Upper lobe of right lung (tissue), 1 donor: Measurements from ENCODE around the gene NOL9. TPM values are rescaled to one million over a fixed set of nuclear protein-coding genes. Genes with fewer than 3 reads are reported as not detected.

Experiments
- ATAC-seq: fragments of 200-7000 bp; cut with Tn5 transposase; one replicate; pipeline ENCODE4 v1.9.1; 2020; ENCODE audit warnings: mild to moderate bottlenecking, moderate library complexity
- DNase-seq: peaks from one replicate; pipeline ENCODE4 v3.0.0-alpha.2; 2020
- H3K27ac ChIP-seq: fragments of 200-600 bp; one replicate; pipeline ENCODE4 v1.8.0; 2022
- H3K27me3 ChIP-seq: fragments of 200-600 bp; one replicate; pipeline ENCODE4 v1.8.0; 2022; ENCODE audit warnings: mild to moderate bottlenecking
- H3K36me3 ChIP-seq: fragments of 200-600 bp; one replicate; pipeline ENCODE4 v1.8.0; 2022
- H3K4me1 ChIP-seq: fragments of 200-600 bp; one replicate; pipeline ENCODE4 v1.8.0; 2022
- H3K4me3 ChIP-seq: fragments of 200-600 bp; one replicate; pipeline ENCODE4 v1.8.0; 2022; ENCODE audit warnings: mild to moderate bottlenecking
- H3K9me3 ChIP-seq: fragments of 200-600 bp; one replicate; pipeline ENCODE4 v1.8.0; 2022
- CTCF ChIP-seq: fragments of 200-600 bp; IDR thresholded peaks from one replicate; pipeline ENCODE4 v1.8.0; 2022; ENCODE audit warnings: antibody characterized with exemption
- intact Hi-C: fragments of 100-400 bp; cut with DNase I; formaldehyde crosslinking; loops from one replicate; pipeline ENCODE4 v1.11.0; 2022
- total RNA-seq: library from RNA; stranded (reverse); fragmentation: NEBNext Ultra II Directional; extraction: Animal tissue kit (Norgen Biotek cat#: 25700); gene quantifications from one replicate; pipeline ENCODE4 v1.2.1, GENCODE V29; 2021
- donor health status: DM: no; HTN: yes; CAD: no; lungs with severe emphysema.

NOL9 gene
- total RNA-seq, 1 donor from 2014 or later: 23.6 TPM

GRCh38 chr1:6490181-6491080 lies 63.9 kb downstream of the NOL9 start:
- H3K4me1 ChIP-seq: peaks cover 27% of the 10 kb centered on the region
- peak overlapping the region; percentile 67 for H3K27ac ChIP-seq
- peak overlapping the region; percentile 53 for H3K4me3 ChIP-seq
- DNase-seq (peak; percentile 86), ATAC-seq (peak; percentile 79)
- no peaks in the 10 kb centered on the region for H3K36me3 ChIP-seq
- no peaks in the 10 kb centered on the region for H3K9me3 ChIP-seq
- H3K27me3 ChIP-seq: peaks cover 3% of the 10 kb centered on the region
- TF ChIP-seq CTCF: peak; percentile 24
- intact Hi-C loops: no loop called here

- Histone ChIP-seq H3K4me1 (peaks cover 27% of the 10 kb centered on the region), H3K4me3 (peak overlapping the region; percentile 53), H3K27me3 (peaks cover 9% of the 10 kb centered on the region), H3K27ac (no peak overlapping the region), H3K9me3 (no peaks in the 10 kb centered on the region), H3K36me3 (no peaks in the 10 kb centered on the region)
- peak; percentile 88 for DNase-seq
- peak; percentile 94 for TF ChIP-seq CTCF
- ATAC-seq: peak; percentile 74
- intact Hi-C loops: loop anchor here (10.0 kb wide), 1 partner anchor 155 kb away; no protein-coding TSS in a partner anchor
Measured at GRCh38 chr1:6489799-6490180, 64.5 kb downstream of the NOL9 start.

- no peak overlapping the region for H3K27ac ChIP-seq
- no peak overlapping the region for H3K4me3 ChIP-seq
- intact Hi-C loops: loop anchor here (10.0 kb wide), 1 partner anchor 155 kb away; no protein-coding TSS in a partner anchor
- H3K27me3 ChIP-seq: peaks cover 12% of the 10 kb centered on the region
- no peak for TF ChIP-seq CTCF
- ATAC-seq (no peak), DNase-seq (no peak)
- no peaks in the 10 kb centered on the region for H3K36me3 ChIP-seq
- no peaks in the 10 kb centered on the region for H3K9me3 ChIP-seq
- H3K4me1 ChIP-seq: peaks cover 27% of the 10 kb centered on the region
Measured at GRCh38 chr1:6489383-6489765, 64.9 kb downstream of the NOL9 start.

GRCh38 chr1:6488602-6489382 lies 65.5 kb downstream of the NOL9 start:
- H3K27ac ChIP-seq: no peak overlapping the region
- ATAC-seq (no peak), DNase-seq (no peak)
- peaks cover 27% of the 10 kb centered on the region for H3K4me1 ChIP-seq
- H3K9me3 ChIP-seq: no peaks in the 10 kb centered on the region
- intact Hi-C loops: loop anchor here (10.0 kb wide), 1 partner anchor 156 kb away; no protein-coding TSS in a partner anchor
- no peaks in the 10 kb centered on the region for H3K36me3 ChIP-seq
- TF ChIP-seq CTCF: no peak
- H3K27me3 ChIP-seq: peaks cover 12% of the 10 kb centered on the region
- H3K4me3 ChIP-seq: no peak overlapping the region

- H3K9me3 ChIP-seq: no peaks in the 10 kb centered on the region
- H3K4me1 ChIP-seq: peaks cover 28% of the 10 kb centered on the region
- no peak for DNase-seq
- H3K27me3 ChIP-seq: peaks cover 12% of the 10 kb centered on the region
- H3K4me3 ChIP-seq: no peak overlapping the region
- H3K36me3 ChIP-seq: no peaks in the 10 kb centered on the region
- no peak overlapping the region for H3K27ac ChIP-seq
- no peak for ATAC-seq
- TF ChIP-seq CTCF: no peak
- intact Hi-C loops: loop anchor here (10.0 kb wide), 1 partner anchor 157 kb away; no protein-coding TSS in a partner anchor
Measured at GRCh38 chr1:6487804-6488484, 66.4 kb downstream of the NOL9 start.
